H1 (cell line): ENCODE measurements around the gene THADA. TPM values are rescaled to one million over a fixed set of nuclear protein-coding genes. Genes with fewer than 3 reads are reported as not detected.

ENCODE experiments used
- CTCF ChIA-PET: fragments of 300-600 bp; sonication (Branson Sonifier 250); formaldehyde crosslinking; loops from one replicate; lab custom pipeline; 2021; ENCODE audit not compliant: partially characterized antibody; lab: Charles Lee
- POLR2A ChIA-PET: fragments of 300-600 bp; sonication (Branson Sonifier 250); formaldehyde crosslinking; loops from one replicate; lab custom pipeline; 2021; ENCODE audit warnings: inconsistent platforms; ENCODE audit not compliant: partially characterized antibody; lab: Charles Lee
- DNase-seq, 2 experiments: peaks; one replicate each; pipeline versions ENCODE4 v3.0.0 to v3.0.0-alpha.2; 2010 to 2022; ENCODE audit warnings: low spot score in 2 of 2, low read depth in 1 of 2, mixed read lengths in 1 of 2
- FAIRE-seq: peaks from 2 replicates; lab custom pipeline; 2011; peaks lifted over from hg19 to GRCh38; lab: Jason Lieb, UNC
- H2AFZ ChIP-seq: 2 replicates; pipeline ENCODE4 v1.8.1; 2012; ENCODE audit warnings: low read length, inconsistent platforms
- H2AK5ac ChIP-seq: 2 replicates; pipeline ENCODE4 v1.6.1; 2013; ENCODE audit warnings: low read depth, low read length
- H2BK120ac ChIP-seq: replicated peaks from 2 replicates; pipeline ENCODE3; 2013; ENCODE audit warnings: low read depth, low read length, inconsistent platforms
- H2BK12ac ChIP-seq: 2 replicates; pipeline ENCODE4 v1.6.1; 2013; ENCODE audit warnings: low read depth, low read length
- H2BK15ac ChIP-seq: 2 replicates; pipeline ENCODE4 v1.6.1; 2013; ENCODE audit warnings: low read length
- H2BK20ac ChIP-seq: 2 replicates; pipeline ENCODE4 v1.6.1; 2013; ENCODE audit warnings: low read length
- H2BK5ac ChIP-seq: 2 replicates; pipeline ENCODE4 v1.6.1; 2013; ENCODE audit warnings: low read depth, low read length
- H3K14ac ChIP-seq: 2 replicates; pipeline ENCODE4 v1.6.1; 2013; ENCODE audit warnings: inconsistent platforms; ENCODE audit not compliant: insufficient read length
- H3K18ac ChIP-seq: 2 replicates; pipeline ENCODE4 v1.6.1; 2013; ENCODE audit warnings: low read length; ENCODE audit errors: extremely low read depth
- H3K23ac ChIP-seq: 2 replicates; pipeline ENCODE4 v1.6.1; 2013; ENCODE audit warnings: inconsistent platforms; ENCODE audit not compliant: insufficient read length
- H3K23me2 ChIP-seq: 2 replicates; pipeline ENCODE4 v1.6.1; 2013; ENCODE audit warnings: low read depth, low read length
- H3K27ac ChIP-seq: 2 replicates; pipeline ENCODE4 v1.6.1; 2011; ENCODE audit warnings: low read depth, low read length, inconsistent platforms
- H3K27me3 ChIP-seq, 4 experiments: replicated peaks in 1 of 4; 1 replicate in 1 of 4; 2 replicates in 3 of 4; pipeline versions ENCODE4 v1.6.1 to v1.8.1; 2011 to 2013; ENCODE audit warnings: low read length in 3 of 4, mild to moderate bottlenecking in 3 of 4, inconsistent platforms in 2 of 4, mixed read lengths in 2 of 4, moderate library complexity in 1 of 4; ENCODE audit not compliant: control insufficient read depth in 3 of 4, insufficient read depth in 3 of 4; ENCODE audit errors: extremely low read depth in 1 of 4
- H3K36me3 ChIP-seq, 4 experiments: 2 replicates each; pipeline versions ENCODE4 v1.6.1 to v1.8.1; 2011 to 2013; ENCODE audit warnings: mild to moderate bottlenecking in 4 of 4, low read length in 3 of 4, moderate library complexity in 2 of 4, control low read depth in 1 of 4, inconsistent platforms in 1 of 4; ENCODE audit not compliant: insufficient read depth in 4 of 4, control insufficient read depth in 2 of 4
- H3K4ac ChIP-seq: replicated peaks from 2 replicates; pipeline ENCODE3; 2013; ENCODE audit warnings: low read length, low read depth, mixed read lengths, inconsistent platforms; ENCODE audit not compliant: insufficient read length
- H3K4me1 ChIP-seq, 4 experiments: replicated peaks in 1 of 4; 1 replicate in 1 of 4; 2 replicates in 3 of 4; pipeline versions ENCODE4 v1.6.1 to v1.8.1; 2011 to 2013; ENCODE audit warnings: low read length in 3 of 4, inconsistent platforms in 2 of 4, mixed read lengths in 1 of 4; ENCODE audit not compliant: insufficient read depth in 4 of 4, control insufficient read depth in 3 of 4
- H3K4me2 ChIP-seq, 2 experiments: 2 replicates each; pipeline versions ENCODE4 v1.6.1 to v1.8.1; 2011 to 2013; ENCODE audit warnings: low read depth in 2 of 2, low read length in 2 of 2, control low read depth in 1 of 2, inconsistent platforms in 1 of 2, mild to moderate bottlenecking in 1 of 2; ENCODE audit not compliant: insufficient read depth in 1 of 2
- H3K4me3 ChIP-seq, 4 experiments: fragments of 200-600, 300-600 bp in 1 of 4; sonication (generic), shearing (Covaris generic), sonication (Bioruptor Twin) in 1 of 4; 2 replicates each; pipeline versions ENCODE4 v1.5.1 to v1.8.1; 2011 to 2016; ENCODE audit warnings: low read length in 4 of 4, low read depth in 3 of 4, control low read depth in 2 of 4, inconsistent platforms in 2 of 4, mild to moderate bottlenecking in 2 of 4, mixed read lengths in 1 of 4, moderate library complexity in 1 of 4; ENCODE audit not compliant: insufficient read depth in 2 of 4; ENCODE audit errors: extremely low read depth in 1 of 4
- H3K56ac ChIP-seq: replicated peaks from 2 replicates; pipeline ENCODE3; 2013; ENCODE audit warnings: low read depth, mild to moderate bottlenecking, mixed read lengths, low read length, inconsistent platforms; ENCODE audit not compliant: insufficient read length
- H3K79me1 ChIP-seq: 2 replicates; pipeline ENCODE4 v1.6.1; 2013; ENCODE audit warnings: low read depth, low read length, control low read depth
- H3K79me2 ChIP-seq, 2 experiments: 2 replicates each; pipeline versions ENCODE4 v1.6.1 to v1.8.1; 2012 to 2013; ENCODE audit warnings: low read length in 2 of 2, mild to moderate bottlenecking in 2 of 2, inconsistent platforms in 1 of 2; ENCODE audit not compliant: insufficient read depth in 2 of 2, control insufficient read depth in 1 of 2
- H3K9ac ChIP-seq, 4 experiments: replicated peaks in 1 of 4; 1 replicate in 1 of 4; 2 replicates in 3 of 4; pipeline versions ENCODE4 v1.6.1 to v1.8.1; 2011 to 2013; ENCODE audit warnings: low read depth in 3 of 4, low read length in 3 of 4, control low read depth in 2 of 4, mild to moderate bottlenecking in 2 of 4, moderate library complexity in 2 of 4, inconsistent platforms in 1 of 4; ENCODE audit errors: extremely low read depth in 1 of 4
- H3K9me3 ChIP-seq, 2 experiments: 2 replicates each; pipeline versions ENCODE4 v1.6.1 to v1.8.1; 2012 to 2013; ENCODE audit warnings: mild to moderate bottlenecking in 2 of 2, moderate library complexity in 2 of 2, control low read depth in 1 of 2, inconsistent platforms in 1 of 2, low read depth in 1 of 2, low read length in 1 of 2, mixed read lengths in 1 of 2; ENCODE audit not compliant: insufficient read depth in 2 of 2
- H4K20me1 ChIP-seq, 2 experiments: replicated peaks in 1 of 2; 2 replicates each; pipeline versions ENCODE3 to v1.8.1; 2011 to 2013; ENCODE audit warnings: inconsistent platforms in 2 of 2, low read length in 2 of 2, mild to moderate bottlenecking in 1 of 2; ENCODE audit not compliant: insufficient read depth in 2 of 2, control insufficient read depth in 1 of 2
- H4K5ac ChIP-seq: 2 replicates; pipeline ENCODE4 v1.6.1; 2013; ENCODE audit warnings: low read length, low read depth, mixed read lengths, inconsistent platforms; ENCODE audit not compliant: insufficient read length
- H4K8ac ChIP-seq: 2 replicates; pipeline ENCODE4 v1.8.0; 2013; ENCODE audit warnings: mild to moderate bottlenecking, moderate library complexity, low read length, inconsistent platforms; ENCODE audit not compliant: insufficient read depth; ENCODE audit errors: extremely low read depth
- H4K91ac ChIP-seq: replicated peaks from 2 replicates; pipeline ENCODE3; 2013; ENCODE audit warnings: low read length, mixed read lengths, inconsistent platforms; ENCODE audit not compliant: insufficient read length
- ASH2L ChIP-seq: fragments of 200-600, 300-600 bp; sonication (generic); IDR thresholded peaks from one replicate; pipeline ENCODE4 v1.7.1; 2017; ENCODE audit warnings: low read length
- CHD2 ChIP-seq: IDR thresholded peaks from 2 replicates; pipeline ENCODE4 v1.6.1; 2012; ENCODE audit warnings: low read length, improper control_type of control experiment
- CTCF ChIP-seq, 3 experiments: IDR thresholded peaks; 1 replicate in 2 of 3; 2 replicates in 1 of 3; pipeline versions ENCODE4 v1.5.1 to v1.6.1; 2011; ENCODE audit warnings: low read length in 3 of 3, mild to moderate bottlenecking in 3 of 3, inconsistent platforms in 2 of 3, low read depth in 1 of 3, moderate library complexity in 1 of 3; ENCODE audit not compliant: insufficient read depth in 1 of 3; ENCODE audit errors: control extremely low read depth in 1 of 3
- EZH2 ChIP-seq: fragments of 200-600 bp; sonication (generic); IDR thresholded peaks from 2 replicates; pipeline ENCODE4 v1.7.1; 2012; ENCODE audit warnings: low read depth, mild to moderate bottlenecking, moderate library complexity, low read length, inconsistent platforms; ENCODE audit not compliant: severe bottlenecking
- HDAC2 ChIP-seq, 2 experiments: fragments of 300-600 bp in 1 of 2; sonication (generic) in 1 of 2; IDR thresholded peaks; 2 replicates each; pipeline ENCODE4 v1.6.1; 2011 to 2012; ENCODE audit warnings: low read depth in 2 of 2, low read length in 2 of 2, mild to moderate bottlenecking in 2 of 2, moderate library complexity in 2 of 2, borderline replicate concordance in 1 of 2, inconsistent platforms in 1 of 2
- RFX5 ChIP-seq: IDR thresholded peaks from 2 replicates; pipeline ENCODE4 v1.6.1; 2011; ENCODE audit warnings: low read depth, low read length, improper control_type of control experiment, borderline replicate concordance
- RNF2 ChIP-seq: fragments of 200-900, 300-1000 bp; sonication (generic); IDR thresholded peaks from 2 replicates; pipeline ENCODE4 v1.7.1; 2016; ENCODE audit warnings: borderline replicate concordance, low read depth, mild to moderate bottlenecking, antibody characterized with exemption, low read length; ENCODE audit not compliant: poor library complexity, severe bottlenecking; ENCODE audit errors: missing control alignments
- SAP30 ChIP-seq: fragments of 300-600 bp; sonication (generic); IDR thresholded peaks from 2 replicates; pipeline ENCODE4 v1.7.1; 2012; ENCODE audit warnings: low read length, moderate library complexity, mild to moderate bottlenecking, inconsistent platforms; ENCODE audit not compliant: insufficient read depth, insufficient replicate concordance
- SUZ12 ChIP-seq: fragments of 200-600 bp; sonication (generic); IDR thresholded peaks from 2 replicates; pipeline ENCODE4 v1.6.1; 2012; ENCODE audit warnings: mild to moderate bottlenecking, inconsistent platforms, low read length, moderate library complexity, mixed read lengths
- TAF1 ChIP-seq: IDR thresholded peaks from 2 replicates; pipeline ENCODE4 v1.6.1; 2011; ENCODE audit warnings: mild to moderate bottlenecking, low read depth, low read length
- WGBS, 2 experiments: shearing (Covaris generic) in 1 of 2; methylation state at CpG; one replicate each; pipeline versions ENCODE4 v1.1.6 to v1.1.7; 2013 to 2015; ENCODE audit warnings: low lambda C conversion rate in 2 of 2, mixed read lengths in 2 of 2, inconsistent platforms in 1 of 2, low coverage in 1 of 2, missing lambda C conversion rate in 1 of 2; ENCODE audit not compliant: insufficient replicate concordance in 2 of 2, insufficient coverage in 1 of 2, insufficient read length in 1 of 2; ENCODE audit errors: extremely low coverage in 1 of 2, missing lambda C conversion rate in 1 of 2; 5-methylcytosine and 5-hydroxymethylcytosine counted together
- polyA plus RNA-seq, 7 experiments: library from polyadenylated mRNA; depleted of rRNA in 3 of 7; stranded (reverse) in 5 of 7; unstranded in 2 of 7; fragments of >200 nt in 5 of 7; fragments of 200-250 nt in 2 of 7; gene quantifications; 1 replicate in 5 of 7; 2 replicates in 1 of 7; 4 replicates in 1 of 7; pipeline versions ENCODE4 v1.2.1 to v1.2.3, GENCODE V29; 2011 to 2013; ENCODE audit warnings: missing spikeins in 2 of 7, mixed read lengths in 2 of 7
- total RNA-seq: library from RNA; stranded (reverse); fragmentation: NEBNext Ultra II Directional; extraction: Animal tissue kit (Norgen Biotek cat#: 25700); gene quantifications from 2 replicates; pipeline ENCODE4 v1.2.1, GENCODE V29; 2021

THADA gene
- total and polyA plus RNA-seq, 2 of the 8 experiments (the other 6 are each of a cell fraction or from before 2014, with no cell fraction given): 22.4 to 26.8 TPM

DNA sequence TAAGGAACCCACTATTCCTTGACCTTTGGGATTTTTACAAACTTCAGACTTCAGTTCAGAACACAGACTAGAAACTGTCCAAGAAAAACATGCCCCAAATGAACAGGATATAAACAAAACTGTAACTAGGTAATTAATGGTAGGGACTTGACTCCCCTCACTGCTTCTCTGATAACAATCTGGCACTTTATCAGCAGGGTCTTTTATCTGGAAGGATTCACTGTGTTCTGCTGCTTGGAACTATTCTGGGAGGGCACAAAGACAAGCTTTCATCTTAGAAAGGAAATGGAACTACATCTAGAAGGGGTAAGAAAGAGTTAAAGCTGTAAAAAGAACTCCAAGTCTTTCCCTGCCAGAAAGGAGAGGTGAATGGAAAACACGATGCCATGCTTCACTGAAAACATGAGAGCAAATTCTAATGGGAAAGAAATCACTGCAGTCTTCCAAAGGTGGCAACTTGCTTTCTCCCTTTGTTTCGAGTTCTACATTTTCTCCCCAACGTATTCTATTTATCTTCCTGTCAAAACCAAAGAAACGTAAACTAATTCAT lies 181.2 kb downstream of the THADA start:
- Histone ChIP-seq H2BK5ac (no peak overlapping the region), H3K18ac (no peak overlapping the region), H3K56ac (no peak overlapping the region), H3K27ac (no peak overlapping the region), H2AFZ (no peak overlapping the region), H3K27me3 (no peaks in the 10 kb centered on the region), H3K14ac (no peak overlapping the region), H4K5ac (no peak overlapping the region), H2BK120ac (no peak overlapping the region), H3K4me2 (no peak overlapping the region), H3K9me3 (no peaks in the 10 kb centered on the region), H3K79me2 (no peaks in the 10 kb centered on the region), H2BK20ac (no peak overlapping the region), H3K4me1 (no peaks in the 10 kb centered on the region), H4K20me1 (no peaks in the 10 kb centered on the region), H4K91ac (no peak overlapping the region), H3K23me2 (no peaks in the 10 kb centered on the region), H3K23ac (no peak overlapping the region), H2BK12ac (no peak overlapping the region), H3K79me1 (no peaks in the 10 kb centered on the region), H3K4me3 (no peak overlapping the region), H2AK5ac (no peak overlapping the region), H3K4ac (no peak overlapping the region), H2BK15ac (no peak overlapping the region), H4K8ac (no peak overlapping the region), H3K36me3 (no peaks in the 10 kb centered on the region; a peak in 1 of 8 replicates), H3K9ac (no peak overlapping the region)
- DNase-seq (no peak), FAIRE-seq (no peak)
- CTCF ChIA-PET: interaction anchor here (1.0 to 1.2 kb wide), 2 partner anchors 10 to 12 kb away, joined by 3 read pairs; no protein-coding TSS in a partner anchor
- POLR2A ChIA-PET: no interaction called here
- WGBS, 2 experiments: 82% methylated on average over 4 of the region's 4 CpGs; no CpG with 5 or more reads in 1 of the 2 experiments
- TF ChIP-seq CHD2 (no peak), HDAC2 (IDR thresholded peaks at IDR 0.05; ENCODE audit: borderline replicate concordance in 1 of 2, low read depth in 2 of 2, low read length in 2 of 2) (no peak), ASH2L (no peak), RFX5 (no peak), RNF2 (no peak), CTCF (IDR thresholded peaks at IDR 0.05; ENCODE audit: control extremely low read depth in 1 of 3, insufficient read depth in 1 of 3, low read depth in 1 of 3, low read length in 3 of 3) (no peak), TAF1 (no peak), SAP30 (no peak), EZH2 (no peak), SUZ12 (no peak)
